PC-9 (cell line): Measurements from ENCODE around the gene MRPS25. TPM values are rescaled to one million over a fixed set of nuclear protein-coding genes. Genes with fewer than 3 reads are reported as not detected.

Source experiments
- BruUV-seq: library from RNA; stranded (reverse); fragments of 400-500 nt; replicated peaks from 2 replicates; lab custom pipeline; 2021; lab: Mats Ljungman, UMichigan
- CTCF ChIA-PET: fragments of 300-600 bp; sonication (Branson Sonifier 250); formaldehyde crosslinking; loops from one replicate; lab custom pipeline; 2022; ENCODE audit warnings: antibody characterized with exemption; lab: Charles Lee
- POLR2A ChIA-PET: fragments of 300-600 bp; sonication (Branson Sonifier 250); formaldehyde crosslinking; loops from one replicate; lab custom pipeline; 2022; ENCODE audit warnings: antibody characterized with exemption; ENCODE audit not compliant: unreplicated experiment; lab: Charles Lee
- DNase-seq, 2 experiments: peaks; one replicate each; pipeline versions ENCODE4 v3.0.0 to v3.0.0-alpha.2; 2015 to 2022; ENCODE audit warnings: mixed read lengths in 1 of 2
- H2AFZ ChIP-seq: fragments of 200-600 bp; sonication (generic); 2 replicates; pipeline ENCODE4 v1.8.1; 2017; ENCODE audit warnings: antibody characterized with exemption
- H3F3A ChIP-seq: fragments of 200-600 bp; sonication (generic); 2 replicates; pipeline ENCODE4 v1.8.1; 2017; ENCODE audit warnings: antibody characterized with exemption, mild to moderate bottlenecking, low read depth; ENCODE audit not compliant: insufficient read depth
- H3K27ac ChIP-seq: fragments of 200-600 bp; sonication (generic); 2 replicates; pipeline ENCODE4 v1.6.1; 2016; ENCODE audit warnings: mixed run types
- H3K27me3 ChIP-seq: fragments of 200-600 bp; sonication (generic); 2 replicates; pipeline ENCODE4 v1.6.1; 2016; ENCODE audit warnings: low read depth, mixed run types; ENCODE audit not compliant: insufficient read depth
- H3K36me3 ChIP-seq: fragments of 200-600 bp; sonication (generic); 2 replicates; pipeline ENCODE4 v1.6.1; 2016; ENCODE audit warnings: low read depth, mixed run types
- H3K4me1 ChIP-seq: fragments of 200-600 bp; sonication (generic); replicated peaks from 2 replicates; pipeline ENCODE4 v1.6.1; 2016; ENCODE audit warnings: mixed run types; ENCODE audit not compliant: insufficient read depth
- H3K4me2 ChIP-seq: fragments of 200-600 bp; sonication (generic); 2 replicates; pipeline ENCODE4 v1.6.1; 2017; ENCODE audit warnings: mixed run types
- H3K4me3 ChIP-seq: fragments of 200-600 bp; sonication (generic); 2 replicates; pipeline ENCODE4 v1.6.1; 2016; ENCODE audit warnings: mixed run types
- H3K79me2 ChIP-seq: fragments of 200-600 bp; sonication (generic); 2 replicates; pipeline ENCODE4 v1.6.1; 2017; ENCODE audit warnings: low read depth, mixed run types
- H3K9me2 ChIP-seq: fragments of 200-600 bp; sonication (generic); 2 replicates; pipeline ENCODE4 v1.8.1; 2017; ENCODE audit warnings: mild to moderate bottlenecking; ENCODE audit not compliant: insufficient read depth
- H3K9me3 ChIP-seq: fragments of 200-600 bp; sonication (generic); 2 replicates; pipeline ENCODE4 v1.8.1; 2016; ENCODE audit warnings: low read depth; ENCODE audit not compliant: insufficient read depth
- H4K20me1 ChIP-seq: fragments of 200-600 bp; sonication (generic); 2 replicates; pipeline ENCODE4 v1.8.1; 2017; ENCODE audit not compliant: insufficient read depth
- CTCF ChIP-seq: fragments of 200-600 bp; sonication (generic); conservative IDR thresholded peaks from 2 replicates; pipeline ENCODE4 v1.6.1; 2017; ENCODE audit warnings: mixed run types, antibody characterized with exemption, mild to moderate bottlenecking, moderate library complexity
- EZH2 ChIP-seq: fragments of 200-600 bp; sonication (generic); IDR thresholded peaks from 2 replicates; pipeline ENCODE4 v1.8.0; 2017; ENCODE audit warnings: antibody characterized with exemption, low read depth
- intact Hi-C: fragments of 100-400 bp; cut with micrococcal nuclease; formaldehyde crosslinking; loops from one replicate; pipeline ENCODE4 v1.10.0; 2022; ENCODE audit not compliant: unreplicated experiment
- total RNA-seq: library from RNA; stranded (reverse); gene quantifications from 2 replicates; pipeline ENCODE4 v1.2.3, GENCODE V29; 2021

MRPS25 gene
- total RNA-seq, 1 experiment from 2014 or later, result 47.8 TPM

- DNase-seq, result no peak
- no peak overlapping the region for H3K4me3 ChIP-seq
- H3K27ac ChIP-seq, result no peak overlapping the region
- ChIA-PET POLR2A (no interaction called here), CTCF (no interaction called here)
- no peaks in the 10 kb centered on the region for H3F3A ChIP-seq
- H2AFZ ChIP-seq, result no peak overlapping the region
- BruUV-seq, result no TSS peak
- H3K4me1 ChIP-seq, result no peaks in the 10 kb centered on the region
- no peaks in the 10 kb centered on the region for H3K27me3 ChIP-seq
- H3K9me2 ChIP-seq, result no peaks in the 10 kb centered on the region
- intact Hi-C loops, result no loop called here
- peaks cover 5% of the 10 kb centered on the region; the same call in 1 of the 2 replicates for H4K20me1 ChIP-seq
- H3K36me3 ChIP-seq, result peaks cover 19% of the 10 kb centered on the region
- TF ChIP-seq CTCF, result no peak
- no peak for TF ChIP-seq EZH2
- H3K9me3 ChIP-seq, result no peaks in the 10 kb centered on the region
- H3K79me2 ChIP-seq, result no peaks in the 10 kb centered on the region
- no peak overlapping the region for H3K4me2 ChIP-seq
Measured at GRCh38 chr3:15023719-15024118, 41.4 kb downstream of the MRPS25 start.

- TF ChIP-seq CTCF, result no peak
- TF ChIP-seq EZH2, result no peak
- Histone ChIP-seq H3K36me3 (peaks cover 22% of the 10 kb centered on the region), H3K9me3 (no peaks in the 10 kb centered on the region), H3K79me2 (no peaks in the 10 kb centered on the region), H3K4me2 (no peak overlapping the region), H3K4me1 (no peaks in the 10 kb centered on the region), H2AFZ (no peak overlapping the region), H4K20me1 (peaks cover 5% of the 10 kb centered on the region; the same call in 1 of the 2 replicates), H3K9me2 (no peaks in the 10 kb centered on the region), H3K4me3 (no peak overlapping the region), H3K27ac (no peak overlapping the region), H3K27me3 (no peaks in the 10 kb centered on the region), H3F3A (no peaks in the 10 kb centered on the region)
- BruUV-seq, result no TSS peak
- ChIA-PET CTCF (no interaction called here), POLR2A (no interaction called here)
- no peak for DNase-seq
- intact Hi-C loops, result no loop called here
Measured at GRCh38 chr3:15023249-15023648, 41.9 kb downstream of the MRPS25 start.

- H3K27ac ChIP-seq, result no peak overlapping the region
- no TSS peak for BruUV-seq
- H4K20me1 ChIP-seq, result peaks cover 5% of the 10 kb centered on the region; the same call in 1 of the 2 replicates
- H3K4me2 ChIP-seq, result no peak overlapping the region
- no peak overlapping the region for H3K4me3 ChIP-seq
- no peaks in the 10 kb centered on the region for H3F3A ChIP-seq
- H3K27me3 ChIP-seq, result no peaks in the 10 kb centered on the region
- H3K9me2 ChIP-seq, result no peaks in the 10 kb centered on the region
- H3K36me3 ChIP-seq, result peaks cover 16% of the 10 kb centered on the region; the same call in 1 of the 2 replicates
- no peaks in the 10 kb centered on the region; the same call in 1 of the 2 replicates for H3K9me3 ChIP-seq
- H3K79me2 ChIP-seq, result no peaks in the 10 kb centered on the region
- intact Hi-C loops, result no loop called here
- TF ChIP-seq EZH2 (no peak), CTCF (no peak)
- POLR2A ChIA-PET, result no interaction called here
- CTCF ChIA-PET, result no interaction called here
- H2AFZ ChIP-seq, result no peak overlapping the region
- no peak for DNase-seq
- H3K4me1 ChIP-seq, result no peaks in the 10 kb centered on the region
Measured at GRCh38 chr3:15017191-15017590, 47.9 kb downstream of the MRPS25 start.
